ENCODE measurements around the gene FAS. TPM values are rescaled to one million over a fixed set of nuclear protein-coding genes. Genes with fewer than 3 reads are reported as not detected.

The FAS gene
- total and polyA plus RNA-seq, 2 experiments from 2014 or later: 3.1 to 4.3 TPM

- Mint-ChIP-seq H3K27ac (no peak overlapping the region), H3K36me3 (ENCODE audit: low read depth) (no peaks in the 10 kb centered on the region), H3K4me3 (no peak overlapping the region), H3K4me1 (peaks cover 25% of the 10 kb centered on the region), H3K27me3 (ENCODE audit: insufficient read depth, low read depth, poor library complexity) (peaks cover 4% of the 10 kb centered on the region), H3K9me3 (no peaks in the 10 kb centered on the region)
- ATAC-seq: no peak
- Histone ChIP-seq H3K27ac (ENCODE audit: low read depth) (no peak overlapping the region), H3K36me3 (ENCODE audit: insufficient read depth) (no peaks in the 10 kb centered on the region), H3K4me2 (no peak overlapping the region), H3K4me1 (ENCODE audit: insufficient read depth) (peaks cover 26% of the 10 kb centered on the region), H3K4me3 (no peak overlapping the region), H3K79me2 (replicated peaks; ENCODE audit: insufficient read depth) (no peaks in the 10 kb centered on the region), H2AFZ (no peak overlapping the region), H3F3A (replicated peaks; ENCODE audit: low read depth) (no peaks in the 10 kb centered on the region), H3K9me2 (ENCODE audit: insufficient read depth) (no peaks in the 10 kb centered on the region), H3K27me3 (ENCODE audit: insufficient read depth) (no peaks in the 10 kb centered on the region), H4K20me1 (replicated peaks; ENCODE audit: insufficient read depth) (no peaks in the 10 kb centered on the region)
- TF ChIP-seq CTCF (conservative IDR thresholded peaks at IDR 0.05; ENCODE audit: low read depth in 2 of 2) (no peak), ZNF462 (CRISPR knock-in tag; IDR thresholded peaks at IDR 0.05) (no peak), CREB1 (CRISPR knock-in tag; IDR thresholded peaks at IDR 0.05; ENCODE audit: low read depth) (no peak), NANOG (IDR thresholded peaks at IDR 0.05; ENCODE audit: borderline replicate concordance) (no peak), EZH2phosphoT487 (IDR thresholded peaks at IDR 0.05; ENCODE audit: unreplicated experiment) (no peak), ZNF114 (CRISPR knock-in tag; IDR thresholded peaks at IDR 0.05) (no peak), REST (IDR thresholded peaks at IDR 0.05; ENCODE audit: unreplicated experiment) (no peak), ZNF331 (CRISPR knock-in tag; IDR thresholded peaks at IDR 0.05; ENCODE audit: low read depth) (no peak)
- no peak for DNase-seq (ENCODE audit: low spot score)
These were observed 38.6 kb downstream of the FAS start for GRCh38 chr10:89029181-89029580.
